Measurements from ENCODE around the gene GRM1.

GRCh38 chr6:146369866-146370265 lies 341.0 kb downstream of the GRM1 start:
- TF ChIP-seq, protein P1, sequence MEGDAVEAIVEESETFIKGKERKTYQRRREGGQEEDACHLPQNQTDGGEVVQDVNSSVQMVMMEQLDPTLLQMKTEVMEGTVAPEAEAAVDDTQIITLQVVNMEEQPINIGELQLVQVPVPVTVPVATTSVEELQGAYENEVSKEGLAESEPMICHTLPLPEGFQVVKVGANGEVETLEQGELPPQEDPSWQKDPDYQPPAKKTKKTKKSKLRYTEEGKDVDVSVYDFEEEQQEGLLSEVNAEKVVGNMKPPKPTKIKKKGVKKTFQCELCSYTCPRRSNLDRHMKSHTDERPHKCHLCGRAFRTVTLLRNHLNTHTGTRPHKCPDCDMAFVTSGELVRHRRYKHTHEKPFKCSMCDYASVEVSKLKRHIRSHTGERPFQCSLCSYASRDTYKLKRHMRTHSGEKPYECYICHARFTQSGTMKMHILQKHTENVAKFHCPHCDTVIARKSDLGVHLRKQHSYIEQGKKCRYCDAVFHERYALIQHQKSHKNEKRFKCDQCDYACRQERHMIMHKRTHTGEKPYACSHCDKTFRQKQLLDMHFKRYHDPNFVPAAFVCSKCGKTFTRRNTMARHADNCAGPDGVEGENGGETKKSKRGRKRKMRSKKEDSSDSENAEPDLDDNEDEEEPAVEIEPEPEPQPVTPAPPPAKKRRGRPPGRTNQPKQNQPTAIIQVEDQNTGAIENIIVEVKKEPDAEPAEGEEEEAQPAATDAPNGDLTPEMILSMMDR (IDR thresholded peaks at IDR 0.05): no peak
- TF ChIP-seq, protein P2, sequence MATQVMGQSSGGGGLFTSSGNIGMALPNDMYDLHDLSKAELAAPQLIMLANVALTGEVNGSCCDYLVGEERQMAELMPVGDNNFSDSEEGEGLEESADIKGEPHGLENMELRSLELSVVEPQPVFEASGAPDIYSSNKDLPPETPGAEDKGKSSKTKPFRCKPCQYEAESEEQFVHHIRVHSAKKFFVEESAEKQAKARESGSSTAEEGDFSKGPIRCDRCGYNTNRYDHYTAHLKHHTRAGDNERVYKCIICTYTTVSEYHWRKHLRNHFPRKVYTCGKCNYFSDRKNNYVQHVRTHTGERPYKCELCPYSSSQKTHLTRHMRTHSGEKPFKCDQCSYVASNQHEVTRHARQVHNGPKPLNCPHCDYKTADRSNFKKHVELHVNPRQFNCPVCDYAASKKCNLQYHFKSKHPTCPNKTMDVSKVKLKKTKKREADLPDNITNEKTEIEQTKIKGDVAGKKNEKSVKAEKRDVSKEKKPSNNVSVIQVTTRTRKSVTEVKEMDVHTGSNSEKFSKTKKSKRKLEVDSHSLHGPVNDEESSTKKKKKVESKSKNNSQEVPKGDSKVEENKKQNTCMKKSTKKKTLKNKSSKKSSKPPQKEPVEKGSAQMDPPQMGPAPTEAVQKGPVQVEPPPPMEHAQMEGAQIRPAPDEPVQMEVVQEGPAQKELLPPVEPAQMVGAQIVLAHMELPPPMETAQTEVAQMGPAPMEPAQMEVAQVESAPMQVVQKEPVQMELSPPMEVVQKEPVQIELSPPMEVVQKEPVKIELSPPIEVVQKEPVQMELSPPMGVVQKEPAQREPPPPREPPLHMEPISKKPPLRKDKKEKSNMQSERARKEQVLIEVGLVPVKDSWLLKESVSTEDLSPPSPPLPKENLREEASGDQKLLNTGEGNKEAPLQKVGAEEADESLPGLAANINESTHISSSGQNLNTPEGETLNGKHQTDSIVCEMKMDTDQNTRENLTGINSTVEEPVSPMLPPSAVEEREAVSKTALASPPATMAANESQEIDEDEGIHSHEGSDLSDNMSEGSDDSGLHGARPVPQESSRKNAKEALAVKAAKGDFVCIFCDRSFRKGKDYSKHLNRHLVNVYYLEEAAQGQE (IDR thresholded peaks at IDR 0.05): no peak

Measured in A549 (cell line).